Trophoblast cell (in vitro differentiated cells and primary cell): ENCODE data around the gene RNFT2.

Experiments
- DNase-seq, 2 donors: peaks; one replicate each; pipeline ENCODE4 v3.0.0-alpha.2; 2016
- H2AFZ ChIP-seq: 2 replicates; pipeline ENCODE4 v1.6.1; 2013; ENCODE audit warnings: low read length, moderate library complexity, mild to moderate bottlenecking; ENCODE audit not compliant: insufficient read depth, poor library complexity
- H2AK5ac ChIP-seq: 2 replicates; pipeline ENCODE4 v1.6.1; 2013; ENCODE audit warnings: mild to moderate bottlenecking, low read length
- H2BK120ac ChIP-seq: 2 replicates; pipeline ENCODE4 v1.6.1; 2013; ENCODE audit warnings: low read length, mild to moderate bottlenecking, moderate library complexity; ENCODE audit not compliant: insufficient read depth, poor library complexity
- H2BK12ac ChIP-seq: 2 replicates; pipeline ENCODE4 v1.6.1; 2013; ENCODE audit warnings: mild to moderate bottlenecking, low read length, moderate library complexity
- H2BK5ac ChIP-seq: 2 replicates; pipeline ENCODE4 v1.6.1; 2013; ENCODE audit warnings: low read length, low read depth, moderate library complexity, mild to moderate bottlenecking; ENCODE audit not compliant: poor library complexity
- H3K14ac ChIP-seq: 2 replicates; pipeline ENCODE4 v1.6.1; 2013; ENCODE audit warnings: mild to moderate bottlenecking, low read length
- H3K18ac ChIP-seq: 2 replicates; pipeline ENCODE4 v1.6.1; 2013; ENCODE audit warnings: mild to moderate bottlenecking, low read length
- H3K23ac ChIP-seq: 2 replicates; pipeline ENCODE4 v1.6.1; 2013; ENCODE audit warnings: low read length
- H3K27ac ChIP-seq: 2 replicates; pipeline ENCODE4 v1.5.1; 2013; ENCODE audit warnings: low read depth, mild to moderate bottlenecking, inconsistent platforms, low read length, moderate library complexity
- H3K27me3 ChIP-seq: 2 replicates; pipeline ENCODE4 v1.6.1; 2013; ENCODE audit warnings: inconsistent platforms, mild to moderate bottlenecking, low read length, moderate library complexity; ENCODE audit not compliant: insufficient read depth
- H3K36me3 ChIP-seq, 2 experiments: 1 replicate in 1 of 2; 2 replicates in 1 of 2; pipeline ENCODE4 v1.6.1; 2013; ENCODE audit warnings: low read length in 2 of 2, mild to moderate bottlenecking in 2 of 2, moderate library complexity in 1 of 2; ENCODE audit not compliant: insufficient read depth in 2 of 2, control insufficient read depth in 1 of 2
- H3K4ac ChIP-seq: 2 replicates; pipeline ENCODE4 v1.6.1; 2013; ENCODE audit warnings: low read depth, mild to moderate bottlenecking, low read length, moderate library complexity
- H3K4me1 ChIP-seq, 2 experiments: 1 replicate in 1 of 2; 2 replicates in 1 of 2; pipeline ENCODE4 v1.6.1; 2013; ENCODE audit warnings: low read length in 2 of 2, mild to moderate bottlenecking in 2 of 2, moderate library complexity in 1 of 2; ENCODE audit not compliant: insufficient read depth in 2 of 2, control insufficient read depth in 1 of 2
- H3K4me2 ChIP-seq: 2 replicates; pipeline ENCODE4 v1.6.1; 2013; ENCODE audit warnings: inconsistent platforms, mild to moderate bottlenecking, low read length, moderate library complexity
- H3K4me3 ChIP-seq: 2 replicates; pipeline ENCODE4 v1.5.1; 2013; ENCODE audit warnings: mild to moderate bottlenecking, low read depth, low read length, inconsistent platforms
- H3K79me1 ChIP-seq: one replicate; pipeline ENCODE4 v1.6.1; 2013; ENCODE audit warnings: low read length
- H3K79me2 ChIP-seq: 2 replicates; pipeline ENCODE4 v1.6.1; 2013; ENCODE audit warnings: low read length, mild to moderate bottlenecking; ENCODE audit not compliant: control insufficient read depth, insufficient read depth, poor library complexity
- H3K9ac ChIP-seq: 2 replicates; pipeline ENCODE4 v1.6.1; 2013; ENCODE audit warnings: mild to moderate bottlenecking, low read length
- H3K9me3 ChIP-seq: 2 replicates; pipeline ENCODE4 v1.6.1; 2013; ENCODE audit warnings: low read depth, mild to moderate bottlenecking, control low read depth, inconsistent platforms, low read length; ENCODE audit not compliant: insufficient read depth
- H4K12ac ChIP-seq: 2 replicates; pipeline ENCODE4 v1.6.1; 2013; ENCODE audit warnings: low read depth, mild to moderate bottlenecking, low read length, moderate library complexity
- H4K8ac ChIP-seq: 2 replicates; pipeline ENCODE4 v1.6.1; 2013; ENCODE audit warnings: low read depth, mild to moderate bottlenecking, low read length, moderate library complexity
- H4K91ac ChIP-seq: one replicate; pipeline ENCODE4 v1.6.1; 2013; ENCODE audit warnings: low read depth, mild to moderate bottlenecking, low read length, moderate library complexity
- WGBS: extraction: QIAGEN DNeasy Blood & Tissue Kit; methylation state at CpG from one replicate; pipeline ENCODE4 v1.1.7; 2013; ENCODE audit warnings: missing lambda C conversion rate; ENCODE audit not compliant: insufficient read length, insufficient coverage; ENCODE audit errors: extremely low coverage; 5-methylcytosine and 5-hydroxymethylcytosine counted together

Gene RNFT2

GRCh38 chr12:116820064-116820656, 82.0 kb downstream of the RNFT2 start:
- Histone ChIP-seq H3K27me3 (no peaks in the 10 kb centered on the region), H3K14ac (no peak overlapping the region), H4K8ac (no peak overlapping the region), H4K91ac (no peak overlapping the region), H3K4ac (no peak overlapping the region), H3K79me2 (peaks cover 3% of the 10 kb centered on the region), H3K9ac (no peak overlapping the region), H3K9me3 (no peaks in the 10 kb centered on the region), H2BK5ac (no peak overlapping the region), H2AFZ (no peak overlapping the region), H3K23ac (no peak overlapping the region), H3K18ac (no peak overlapping the region), H2BK12ac (no peak overlapping the region), H3K4me1 (peaks cover 0 to 7% of the 10 kb centered on the region in 2 experiments), H2AK5ac (no peak overlapping the region), H4K12ac (no peak overlapping the region), H3K4me3 (no peak overlapping the region), H3K27ac (no peak overlapping the region), H3K79me1 (peaks cover 4% of the 10 kb centered on the region), H2BK120ac (no peak overlapping the region), H3K4me2 (no peak overlapping the region), H3K36me3 (no peaks in the 10 kb centered on the region)
- no peak for DNase-seq
- WGBS = no CpG with 5 or more reads among the region's 10 CpGs

- H4K8ac ChIP-seq = no peak overlapping the region
- no peak overlapping the region for H2BK5ac ChIP-seq
- H3K27me3 ChIP-seq = no peaks in the 10 kb centered on the region
- no peaks in the 10 kb centered on the region for H3K9me3 ChIP-seq
- H3K23ac ChIP-seq = no peak overlapping the region
- DNase-seq = no peak
- H4K91ac ChIP-seq = no peak overlapping the region
- H3K4me3 ChIP-seq = no peak overlapping the region
- no peak overlapping the region for H2AK5ac ChIP-seq
- no peak overlapping the region for H2BK120ac ChIP-seq
- no peak overlapping the region for H3K9ac ChIP-seq
- H2BK12ac ChIP-seq = no peak overlapping the region
- H2AFZ ChIP-seq = no peak overlapping the region
- no peak overlapping the region for H3K4ac ChIP-seq
- no CpG with 5 or more reads among the region's 8 CpGs for WGBS
- H3K79me1 ChIP-seq = peaks cover 4% of the 10 kb centered on the region
- no peak overlapping the region for H4K12ac ChIP-seq
- no peaks in the 10 kb centered on the region for H3K36me3 ChIP-seq
- no peak overlapping the region for H3K4me2 ChIP-seq
- no peak overlapping the region for H3K27ac ChIP-seq
- no peak overlapping the region for H3K18ac ChIP-seq
- H3K79me2 ChIP-seq = peaks cover 3% of the 10 kb centered on the region
- no peak overlapping the region for H3K14ac ChIP-seq
- H3K4me1 ChIP-seq = peaks cover 0 to 7% of the 10 kb centered on the region in 2 experiments
These were observed 83.2 kb downstream of the RNFT2 start for GRCh38 chr12:116821291-116821690.

- no peak overlapping the region for H3K27ac ChIP-seq
- H3K4me3 ChIP-seq = no peak overlapping the region
- no peak overlapping the region for H2BK120ac ChIP-seq
- H3K27me3 ChIP-seq = no peaks in the 10 kb centered on the region
- no peaks in the 10 kb centered on the region for H3K4me1 ChIP-seq
- DNase-seq = no peak
- H3K23ac ChIP-seq = no peak overlapping the region
- no peak overlapping the region for H3K9ac ChIP-seq
- H4K8ac ChIP-seq = no peak overlapping the region
- H3K18ac ChIP-seq = no peak overlapping the region
- H4K12ac ChIP-seq = no peak overlapping the region
- no peak overlapping the region for H2BK12ac ChIP-seq
- no peak overlapping the region for H3K4me2 ChIP-seq
- H3K9me3 ChIP-seq = no peaks in the 10 kb centered on the region
- H3K14ac ChIP-seq = no peak overlapping the region
- no CpG with 5 or more reads among the region's 4 CpGs for WGBS
- no peak overlapping the region for H4K91ac ChIP-seq
- no peaks in the 10 kb centered on the region for H3K36me3 ChIP-seq
- no peak overlapping the region for H3K4ac ChIP-seq
- H2AFZ ChIP-seq = no peak overlapping the region
- no peak overlapping the region for H2AK5ac ChIP-seq
- H2BK5ac ChIP-seq = no peak overlapping the region
- H3K79me2 ChIP-seq = no peaks in the 10 kb centered on the region
- H3K79me1 ChIP-seq = no peaks in the 10 kb centered on the region
These were observed 89.3 kb downstream of the RNFT2 start for GRCh38 chr12:116827432-116827831.

GRCh38 chr12:116832353-116832752, 94.2 kb downstream of the RNFT2 start:
- H2BK5ac ChIP-seq = no peak overlapping the region
- H3K9ac ChIP-seq = no peak overlapping the region
- no peak overlapping the region for H3K14ac ChIP-seq
- H3K27me3 ChIP-seq = no peaks in the 10 kb centered on the region
- H4K91ac ChIP-seq = no peak overlapping the region
- H4K8ac ChIP-seq = no peak overlapping the region
- H3K79me1 ChIP-seq = no peaks in the 10 kb centered on the region
- H3K9me3 ChIP-seq = no peaks in the 10 kb centered on the region
- no peak overlapping the region for H2AFZ ChIP-seq
- H3K4ac ChIP-seq = no peak overlapping the region
- no peaks in the 10 kb centered on the region for H3K4me1 ChIP-seq
- WGBS = no CpG with 5 or more reads among the region's 6 CpGs
- H3K4me2 ChIP-seq = no peak overlapping the region
- H3K4me3 ChIP-seq = no peak overlapping the region
- H3K36me3 ChIP-seq = no peaks in the 10 kb centered on the region
- no peaks in the 10 kb centered on the region for H3K79me2 ChIP-seq
- no peak overlapping the region for H2BK120ac ChIP-seq
- no peak overlapping the region for H3K27ac ChIP-seq
- H4K12ac ChIP-seq = no peak overlapping the region
- no peak for DNase-seq
- no peak overlapping the region for H2BK12ac ChIP-seq
- no peak overlapping the region for H2AK5ac ChIP-seq
- H3K23ac ChIP-seq = no peak overlapping the region
- no peak overlapping the region for H3K18ac ChIP-seq
